NCI-H345 treated with DMSO at 0.1 percent for 48 hours (cell line): ENCODE data around the gene HSP90AA1.
"Not testable (repeated sequence)": the region's sequence is repeated elsewhere in the genome, so short reads cannot be mapped to it uniquely, and the experiment has no call there.

Source experiments
- DNase-seq: peaks from one replicate; lab custom pipeline; 2025; ENCODE audit not compliant: unreplicated experiment; lab: John Stamatoyannopoulos, UW

HSP90AA1 gene

GRCh38 chr14:102086972-102087761 is at the start of gene HSP90AA1:
TSS of gene HSP90AA1 (minus strand) at chr14:102087044. CDS start at chr14:102086378, 666 bp downstream.
- peak; percentile 90 for DNase-seq

DNA sequence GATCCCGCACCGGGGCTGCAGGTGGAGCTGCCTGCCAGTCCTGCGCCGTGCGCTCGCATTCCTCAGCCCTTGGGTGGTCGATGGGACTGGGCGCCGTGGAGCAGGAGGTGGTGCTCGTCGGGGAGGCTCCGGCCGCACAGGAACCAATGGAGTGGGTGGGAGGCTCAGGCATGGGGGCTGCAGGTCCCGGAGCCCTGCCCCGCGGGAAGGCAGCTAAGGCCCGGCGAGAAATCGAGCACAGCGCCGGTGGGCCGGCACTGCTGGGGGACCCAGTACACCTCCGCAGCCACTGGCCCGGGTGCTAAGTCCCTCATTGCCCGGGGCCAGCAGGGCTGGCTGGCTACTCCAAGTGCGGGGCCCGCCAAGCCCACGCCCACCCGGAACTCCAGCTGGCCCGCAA is 48.6 kb upstream of the HSP90AA1 start:
- DNase-seq, result not testable (repeated sequence)

- DNase-seq, result not testable (repeated sequence)
Observed at GRCh38 chr14:102134719-102135118, 47.9 kb upstream of the HSP90AA1 start.

GRCh38 chr14:102134021-102134420 is 47.2 kb upstream of the HSP90AA1 start:
- DNase-seq, result not testable (repeated sequence)

GRCh38 chr14:102131741-102132140 is 44.9 kb upstream of the HSP90AA1 start:
- no peak for DNase-seq

GRCh38 chr14:102126807-102127455 is 40.1 kb upstream of the HSP90AA1 start:
- DNase-seq, result no peak

DNA sequence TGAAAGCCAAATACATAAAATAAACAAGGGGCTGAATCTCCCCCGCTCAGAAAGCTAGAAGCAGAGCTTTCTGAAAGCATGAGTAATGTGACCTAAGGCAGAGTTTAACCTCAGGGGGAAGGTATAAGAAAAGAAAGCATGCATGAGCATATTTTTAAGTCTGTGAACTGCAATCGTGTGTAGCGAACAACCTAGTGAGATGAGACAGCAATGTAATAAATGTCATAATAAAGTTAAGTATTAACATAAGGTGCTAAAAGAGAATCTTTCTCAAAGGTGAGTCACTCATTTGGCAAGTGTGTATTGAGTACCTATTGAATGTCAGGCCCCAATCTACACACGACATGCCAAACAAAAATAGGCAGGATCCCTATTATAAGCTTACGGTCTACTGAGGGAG is 38.7 kb upstream of the HSP90AA1 start:
- no peak for DNase-seq

GRCh38 chr14:102124419-102124818 is 37.6 kb upstream of the HSP90AA1 start:
- no peak for DNase-seq

GRCh38 chr14:102121567-102121966 is 34.7 kb upstream of the HSP90AA1 start:
- no peak for DNase-seq

- DNase-seq, result no peak
Observed at GRCh38 chr14:102120888-102121287, 34.0 kb upstream of the HSP90AA1 start.

GRCh38 chr14:102117852-102118251 is 31.0 kb upstream of the HSP90AA1 start:
- no peak for DNase-seq

- no peak for DNase-seq
Observed at GRCh38 chr14:102116361-102117180, 29.7 kb upstream of the HSP90AA1 start.

DNA sequence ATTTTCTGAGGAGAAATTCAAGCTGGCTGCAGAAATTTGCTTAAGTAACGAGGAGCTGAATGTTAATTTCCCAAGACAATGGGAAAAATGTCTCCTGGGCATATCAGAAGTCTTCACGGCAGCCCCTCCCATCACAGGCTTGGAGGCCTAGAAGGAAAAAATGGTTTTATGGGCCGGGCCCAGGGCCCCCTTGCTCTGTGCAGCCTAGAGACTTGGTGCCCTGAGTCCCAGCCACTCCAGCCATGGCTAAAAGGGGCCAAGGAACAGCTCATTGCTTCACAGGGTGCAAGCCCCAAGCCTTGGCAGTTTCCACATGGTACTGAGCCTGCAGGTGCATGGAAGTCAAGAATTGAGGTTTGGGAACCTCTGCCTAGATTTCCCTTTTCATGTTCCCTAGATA is 24.3 kb upstream of the HSP90AA1 start:
- no peak for DNase-seq

GRCh38 chr14:102109332-102109731 is 22.5 kb upstream of the HSP90AA1 start:
- not testable (repeated sequence) for DNase-seq

GRCh38 chr14:102105369-102105768 is 18.5 kb upstream of the HSP90AA1 start:
- no peak for DNase-seq

DNA sequence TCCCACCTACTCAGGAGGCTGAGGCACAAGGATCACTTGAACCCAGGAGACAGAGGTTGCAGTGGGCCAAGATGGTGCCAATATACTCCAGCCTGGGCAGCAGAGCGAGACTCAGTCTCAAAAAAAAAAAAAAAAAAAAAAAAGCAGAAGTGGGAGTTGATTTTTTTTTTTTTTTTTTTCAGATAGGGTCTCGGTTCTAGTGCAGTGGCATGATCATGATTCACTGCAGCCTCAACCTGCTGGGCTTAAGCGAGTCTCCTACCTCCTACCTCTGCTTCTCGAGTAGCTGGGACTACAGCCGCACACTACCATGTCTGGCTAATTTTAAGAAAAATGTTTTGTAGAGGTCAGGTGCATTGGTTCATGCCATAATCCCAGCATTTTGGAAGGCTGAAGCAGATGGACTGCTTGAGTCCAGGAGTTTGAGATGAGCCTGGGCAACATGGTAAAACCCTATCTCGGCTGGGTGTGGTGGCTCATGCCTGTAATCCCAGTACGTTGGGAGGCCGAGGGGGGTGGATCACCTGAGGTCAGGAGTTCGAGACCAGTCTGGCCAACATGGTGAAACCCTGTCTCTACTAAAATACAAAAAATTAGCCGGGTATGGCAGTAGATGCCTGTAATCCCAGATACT is 16.3 kb upstream of the HSP90AA1 start:
- DNase-seq, result no peak

DNA sequence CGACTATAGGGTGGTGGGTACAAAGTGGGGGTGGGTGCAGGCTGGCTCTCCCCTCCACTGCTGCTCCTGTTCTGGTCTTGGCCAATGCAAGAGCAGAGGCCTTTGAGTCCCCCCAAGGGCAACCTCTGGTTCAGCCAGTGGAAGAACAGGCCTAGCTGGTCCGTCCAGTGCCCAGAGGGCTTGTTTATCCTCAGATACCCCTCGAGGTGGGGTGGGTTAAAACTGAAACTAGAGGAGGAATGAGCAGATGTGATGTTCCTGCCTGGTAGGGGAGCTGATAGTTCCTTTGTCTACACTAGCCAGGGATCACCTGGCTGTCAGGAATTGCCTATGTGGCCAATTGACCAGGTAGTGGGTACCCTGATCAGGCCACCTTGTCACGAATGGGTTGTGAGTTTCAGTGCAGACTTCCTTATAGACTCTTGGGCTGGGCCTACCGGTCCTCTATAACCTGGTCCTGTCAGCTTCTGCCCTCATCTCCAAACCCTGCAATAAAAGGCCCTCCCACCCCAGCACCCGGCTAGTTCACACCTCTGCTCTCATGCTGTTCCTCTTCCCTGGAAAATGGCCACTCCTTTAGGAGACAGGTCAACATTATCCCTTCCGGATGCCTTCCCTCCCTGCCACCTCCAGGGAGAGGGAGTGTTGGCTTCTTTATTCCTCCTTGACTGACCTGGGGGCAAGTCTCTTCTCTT is 10.7 kb upstream of the HSP90AA1 start:
- no peak for DNase-seq

DNA sequence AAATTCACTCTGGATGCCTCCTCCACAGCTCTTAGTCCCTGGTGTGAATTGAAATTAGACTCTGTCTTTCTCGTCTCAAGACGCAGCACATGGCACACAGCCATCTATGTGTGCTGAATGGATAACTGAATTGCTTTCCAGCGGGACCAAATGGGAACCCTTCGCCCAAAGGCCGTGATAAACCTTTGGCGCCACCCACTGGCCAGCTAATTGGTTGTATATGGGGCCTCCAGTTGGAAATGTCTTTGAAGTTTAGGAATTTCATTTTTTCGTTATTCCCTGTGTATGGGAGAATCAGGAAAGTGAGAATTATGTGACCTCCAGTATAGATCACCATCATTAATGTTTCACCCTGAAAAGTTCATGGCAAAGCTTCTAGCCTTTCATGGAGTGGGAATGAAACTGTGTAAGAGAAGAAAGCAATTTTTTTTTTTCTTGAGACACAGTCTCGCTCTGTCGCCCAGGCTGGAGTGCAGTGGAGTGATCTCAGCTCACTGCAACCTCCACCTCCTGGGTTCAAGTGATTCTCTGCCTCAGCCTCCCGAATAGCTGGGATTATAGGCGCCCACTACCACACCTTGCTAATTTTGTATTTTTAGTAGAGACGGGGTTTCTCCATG is 9.8 kb upstream of the HSP90AA1 start:
- DNase-seq, result peak; percentile 31

DNA sequence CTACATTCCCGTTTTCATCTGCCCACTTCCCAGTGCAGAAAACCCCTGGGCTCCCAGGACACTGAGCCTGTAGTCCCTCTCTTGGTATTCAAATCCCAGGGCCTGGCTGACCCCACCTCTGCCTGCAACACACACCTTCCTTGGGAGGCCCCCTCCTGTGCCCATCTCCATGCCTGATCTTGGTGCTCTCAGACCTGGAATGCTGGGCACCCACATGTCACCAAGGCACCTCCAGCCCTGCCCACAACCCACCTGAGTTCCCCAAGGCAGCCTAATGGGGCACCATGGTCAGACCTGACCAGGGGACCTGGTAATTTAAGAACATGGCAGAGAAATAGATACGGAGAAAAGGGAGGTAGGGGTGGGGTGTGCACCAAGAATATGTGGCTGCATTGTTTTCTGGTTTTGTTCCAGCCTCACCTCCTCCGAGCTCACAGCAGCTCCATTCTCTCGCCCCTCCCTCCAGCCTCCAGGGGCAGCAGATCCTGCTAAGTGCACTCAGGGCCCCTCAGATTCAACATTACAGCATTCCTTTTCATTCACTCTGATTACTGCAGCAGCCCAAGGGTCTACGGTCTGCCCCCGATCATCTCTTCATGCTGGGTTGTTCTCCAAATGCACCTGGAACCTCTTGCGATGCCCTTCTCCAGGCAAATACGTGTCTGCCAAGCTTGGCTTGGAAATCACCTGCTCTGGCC is 9.2 kb upstream of the HSP90AA1 start:
- DNase-seq, result no peak
